Choroid plexus epithelial cell (primary cell): Measurements from ENCODE around the gene HOOK1.

Experiments used
- DNase-seq: peaks from one replicate; pipeline ENCODE4 v3.0.0-alpha.2; 2010; ENCODE audit warnings: low read depth
- H3K4me3 ChIP-seq: 2 replicates; pipeline ENCODE4 v1.5.1; 2011; ENCODE audit warnings: low read depth, mild to moderate bottlenecking, control low read depth, low read length, moderate library complexity
- TF ChIP-seq, protein P1 (sequence below): conservative IDR thresholded peaks from 2 replicates; pipeline ENCODE4 v1.5.1; 2011; ENCODE audit warnings: low read depth, mild to moderate bottlenecking, control low read depth, inconsistent platforms, low read length, moderate library complexity

Gene HOOK1

DNA sequence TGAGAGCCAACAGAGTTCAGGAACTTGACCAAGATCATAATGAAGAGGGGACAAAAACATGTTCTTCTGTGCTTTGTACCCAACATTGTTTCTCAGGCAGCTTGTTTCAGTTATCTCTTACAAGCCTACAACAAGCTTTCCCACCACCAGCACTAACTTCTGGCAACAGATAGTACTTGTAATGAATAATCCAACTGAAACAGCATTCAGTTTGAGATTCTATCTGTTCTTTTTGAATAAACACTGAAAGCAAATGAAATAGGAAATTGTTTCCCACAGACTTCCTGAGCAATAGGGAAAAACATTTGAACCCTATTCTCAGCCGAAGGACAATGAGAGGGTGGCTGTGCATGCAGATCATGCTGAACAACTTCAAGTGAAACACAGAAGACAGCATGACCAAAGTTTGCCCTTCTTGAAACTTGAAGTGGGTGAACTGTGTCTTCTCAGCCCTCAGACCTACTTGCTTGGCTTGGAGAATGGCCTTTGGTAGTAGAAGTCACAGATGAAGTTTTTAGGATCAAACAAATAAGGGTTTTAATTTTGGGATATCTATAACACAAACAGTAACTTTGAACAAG is 11.2 kb upstream of the HOOK1 start:
- no peak overlapping the region for H3K4me3 ChIP-seq
- TF ChIP-seq, protein P1, sequence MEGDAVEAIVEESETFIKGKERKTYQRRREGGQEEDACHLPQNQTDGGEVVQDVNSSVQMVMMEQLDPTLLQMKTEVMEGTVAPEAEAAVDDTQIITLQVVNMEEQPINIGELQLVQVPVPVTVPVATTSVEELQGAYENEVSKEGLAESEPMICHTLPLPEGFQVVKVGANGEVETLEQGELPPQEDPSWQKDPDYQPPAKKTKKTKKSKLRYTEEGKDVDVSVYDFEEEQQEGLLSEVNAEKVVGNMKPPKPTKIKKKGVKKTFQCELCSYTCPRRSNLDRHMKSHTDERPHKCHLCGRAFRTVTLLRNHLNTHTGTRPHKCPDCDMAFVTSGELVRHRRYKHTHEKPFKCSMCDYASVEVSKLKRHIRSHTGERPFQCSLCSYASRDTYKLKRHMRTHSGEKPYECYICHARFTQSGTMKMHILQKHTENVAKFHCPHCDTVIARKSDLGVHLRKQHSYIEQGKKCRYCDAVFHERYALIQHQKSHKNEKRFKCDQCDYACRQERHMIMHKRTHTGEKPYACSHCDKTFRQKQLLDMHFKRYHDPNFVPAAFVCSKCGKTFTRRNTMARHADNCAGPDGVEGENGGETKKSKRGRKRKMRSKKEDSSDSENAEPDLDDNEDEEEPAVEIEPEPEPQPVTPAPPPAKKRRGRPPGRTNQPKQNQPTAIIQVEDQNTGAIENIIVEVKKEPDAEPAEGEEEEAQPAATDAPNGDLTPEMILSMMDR = no peak
- DNase-seq = no peak

GRCh38 chr1:59804301-59804700 is 10.4 kb upstream of the HOOK1 start:
- TF ChIP-seq, protein P1 = no peak
- H3K4me3 ChIP-seq = no peak overlapping the region
- DNase-seq = no peak

- TF ChIP-seq, protein P1 = no peak
- DNase-seq = no peak
- H3K4me3 ChIP-seq = no peak overlapping the region
Observed at GRCh38 chr1:59805554-59805953, 9.2 kb upstream of the HOOK1 start.

DNA sequence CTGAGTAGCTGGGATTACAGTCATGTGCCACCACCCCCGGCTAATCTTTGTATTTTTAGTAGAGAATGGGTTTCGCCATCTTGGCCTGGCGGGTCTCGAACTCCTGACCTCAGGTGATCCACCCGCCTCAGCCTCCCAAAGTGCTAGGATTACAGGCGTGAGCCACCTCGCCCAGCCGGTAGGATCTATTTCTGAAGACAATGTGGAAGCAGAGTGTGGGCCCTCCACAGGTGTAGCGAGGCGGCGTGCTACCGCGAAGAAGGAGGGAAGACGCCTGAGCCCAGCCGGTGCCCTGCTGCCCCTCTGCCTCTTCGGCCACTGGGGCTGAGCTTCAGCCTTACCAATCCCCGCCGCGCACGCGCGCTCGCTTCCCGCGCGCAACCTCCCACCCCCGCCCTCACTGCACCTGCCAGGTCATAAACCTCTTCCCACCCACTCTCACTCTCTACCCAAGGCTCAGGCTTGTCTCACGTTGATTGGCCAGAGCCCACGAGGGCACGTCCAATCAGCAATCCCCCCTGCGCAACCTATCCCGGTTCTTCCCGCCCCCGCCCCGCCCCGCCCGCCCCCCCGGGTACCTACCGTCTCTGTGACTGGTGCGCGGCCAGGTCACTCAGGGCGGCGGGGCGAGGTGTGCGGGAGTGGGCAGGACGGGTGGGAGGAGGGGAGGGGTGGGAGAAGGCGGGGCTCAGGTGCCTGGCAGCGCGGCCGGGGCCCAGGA is 409 bp upstream of the HOOK1 start:
- peak; percentile 1 for DNase-seq
- H3K4me3 ChIP-seq = no peak overlapping the region
- TF ChIP-seq, protein P1 = no peak

GRCh38 chr1:59815892-59816291 is 1.1 kb downstream of the HOOK1 start:
- TF ChIP-seq, protein P1 = no peak
- H3K4me3 ChIP-seq = no peak overlapping the region
- DNase-seq = no peak

GRCh38 chr1:59816318-59816878 is 1.6 kb downstream of the HOOK1 start:
- no peak for DNase-seq
- TF ChIP-seq, protein P1 = no peak
- H3K4me3 ChIP-seq = no peak overlapping the region
